Measurements from ENCODE around the gene CENPX. TPM values are rescaled to one million over a fixed set of nuclear protein-coding genes. Genes with fewer than 3 reads are reported as not detected.
A peak's percentile ranks its signal among the peaks of the same experiment; 100 is the strongest.

The CENPX gene
- total RNA-seq, 1 donor from 2014 or later = 59.9 TPM

DNA sequence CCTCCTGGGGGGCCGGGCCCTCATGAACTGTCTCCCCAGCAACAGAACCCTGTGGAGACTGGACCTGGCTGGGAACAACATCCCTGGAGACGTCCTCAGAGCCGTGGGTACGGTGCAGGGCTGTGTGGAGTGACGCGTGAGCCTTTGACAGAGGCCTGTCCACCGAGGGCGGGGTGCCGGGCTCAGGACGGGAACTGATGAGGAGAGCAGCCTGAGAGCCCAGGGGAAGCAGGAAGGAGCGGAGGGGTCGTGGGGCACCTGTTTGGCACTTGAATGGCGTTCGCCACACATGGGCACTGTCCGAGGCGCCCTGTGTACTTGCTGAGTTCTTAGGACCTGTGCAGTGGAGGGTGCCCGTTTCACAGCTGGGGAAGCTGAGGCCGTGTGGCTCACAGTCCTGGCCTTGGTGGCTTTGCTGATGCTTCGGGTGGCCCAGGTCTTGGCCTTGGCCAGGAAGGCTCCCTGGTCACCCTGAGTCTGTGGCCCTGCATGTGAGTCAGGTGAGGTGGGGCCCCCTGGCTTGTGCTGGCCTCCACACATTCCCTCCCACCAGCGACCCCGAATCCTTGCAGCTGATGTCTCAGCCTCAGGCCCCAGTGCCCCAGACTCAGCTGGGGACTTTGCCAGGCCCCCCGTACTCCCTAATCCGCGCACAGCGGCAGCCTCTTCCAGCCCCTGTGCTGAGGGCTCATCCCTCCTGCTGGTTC is 2.9 kb upstream of the CENPX start:
- H3K4me3 Mint-ChIP-seq (ENCODE audit: unreplicated experiment) = no peak overlapping the region
- no peak for DNase-seq
- H3K27me3 Mint-ChIP-seq (ENCODE audit: unreplicated experiment) = peaks cover 8% of the 10 kb centered on the region
- H3K4me1 Mint-ChIP-seq (ENCODE audit: low read depth, unreplicated experiment) = peaks cover 10% of the 10 kb centered on the region
- H3K9me3 Mint-ChIP-seq (ENCODE audit: unreplicated experiment) = no peaks in the 10 kb centered on the region
- no peaks in the 10 kb centered on the region for H3K36me3 Mint-ChIP-seq (ENCODE audit: unreplicated experiment)
- TF ChIP-seq CTCF (IDR thresholded peaks at IDR 0.05; ENCODE audit: partially characterized antibody, unreplicated experiment) = no peak
- H3K27ac Mint-ChIP-seq (ENCODE audit: unreplicated experiment) = no peak overlapping the region

DNA sequence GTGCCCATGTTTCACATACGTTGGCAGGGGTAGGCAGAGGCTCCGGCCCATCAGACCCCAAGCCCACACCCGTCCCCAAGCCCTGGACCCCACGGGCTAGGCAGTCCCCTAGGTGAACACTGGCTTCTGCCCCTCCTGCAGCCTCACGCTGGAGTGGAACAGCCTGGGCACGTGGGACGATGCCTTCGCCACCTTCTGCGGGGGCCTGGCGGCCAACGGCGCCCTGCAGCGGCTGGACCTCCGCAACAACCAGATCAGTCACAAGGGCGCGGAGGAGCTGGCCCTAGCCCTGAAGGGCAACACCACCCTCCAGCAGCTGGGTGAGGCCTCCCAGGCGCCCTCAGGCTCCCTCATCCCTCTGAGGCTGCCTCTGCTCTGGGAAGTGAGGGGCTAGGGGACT is 2.2 kb upstream of the CENPX start:
- Mint-ChIP-seq H3K9me3 (ENCODE audit: unreplicated experiment) (no peaks in the 10 kb centered on the region), H3K27me3 (ENCODE audit: unreplicated experiment) (peaks cover 9% of the 10 kb centered on the region), H3K27ac (ENCODE audit: unreplicated experiment) (no peak overlapping the region), H3K36me3 (ENCODE audit: unreplicated experiment) (no peaks in the 10 kb centered on the region), H3K4me1 (ENCODE audit: low read depth, unreplicated experiment) (peaks cover 10% of the 10 kb centered on the region), H3K4me3 (ENCODE audit: unreplicated experiment) (no peak overlapping the region)
- TF ChIP-seq CTCF (IDR thresholded peaks at IDR 0.05; ENCODE audit: partially characterized antibody, unreplicated experiment) = no peak
- no peak for DNase-seq

GRCh38 chr17:82023447-82024241 is 966 bp upstream of the CENPX start:
- H3K9me3 Mint-ChIP-seq (ENCODE audit: unreplicated experiment) = peaks cover under 1% of the 10 kb centered on the region
- H3K27ac Mint-ChIP-seq (ENCODE audit: unreplicated experiment) = no peak overlapping the region
- H3K4me1 Mint-ChIP-seq (ENCODE audit: low read depth, unreplicated experiment) = peaks cover 8% of the 10 kb centered on the region
- peaks cover 6% of the 10 kb centered on the region for H3K27me3 Mint-ChIP-seq (ENCODE audit: unreplicated experiment)
- no peaks in the 10 kb centered on the region for H3K36me3 Mint-ChIP-seq (ENCODE audit: unreplicated experiment)
- DNase-seq = peak; percentile 72
- no peak for TF ChIP-seq CTCF (IDR thresholded peaks at IDR 0.05; ENCODE audit: partially characterized antibody, unreplicated experiment)
- H3K4me3 Mint-ChIP-seq (ENCODE audit: unreplicated experiment) = peak overlapping the region; percentile 82

DNA sequence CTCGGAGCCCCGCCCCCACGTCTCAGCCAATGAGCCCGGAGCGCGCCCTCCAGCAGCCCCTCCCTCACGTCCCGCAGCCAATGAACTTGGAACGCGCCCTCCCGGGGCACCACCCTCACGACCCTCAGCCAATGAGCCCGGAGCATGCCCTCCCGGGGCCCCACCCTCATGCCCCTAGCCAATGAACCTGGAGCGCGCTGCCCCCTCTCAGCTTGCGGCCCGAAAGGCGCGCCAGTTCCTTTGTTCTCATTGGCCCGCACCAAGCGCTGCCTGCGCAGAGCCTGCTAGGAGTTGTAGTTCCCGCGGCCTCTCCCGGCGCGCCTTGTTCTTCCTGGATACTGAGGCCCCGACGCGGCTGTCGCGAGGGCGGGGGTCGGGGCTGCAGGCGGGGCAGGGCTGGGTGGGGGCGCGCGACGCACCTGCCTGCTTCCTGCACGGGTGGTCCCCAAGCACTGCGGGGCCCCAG is 336 bp upstream of the CENPX start, which contains the start of gene LRRC45:
Gene LRRC45, plus strand, starts transcription at position 325 of the 466 bp plus-strand sequence. CDS start 339 bp downstream, outside the sequence.
- H3K36me3 Mint-ChIP-seq (ENCODE audit: unreplicated experiment) = no peaks in the 10 kb centered on the region
- H3K9me3 Mint-ChIP-seq (ENCODE audit: unreplicated experiment) = peaks cover 3% of the 10 kb centered on the region
- TF ChIP-seq CTCF (IDR thresholded peaks at IDR 0.05; ENCODE audit: partially characterized antibody, unreplicated experiment) = no peak
- peak within 1 kb of the TSS; percentile 86 for H3K4me3 Mint-ChIP-seq (ENCODE audit: unreplicated experiment)
- peaks cover 8% of the 10 kb centered on the region for H3K4me1 Mint-ChIP-seq (ENCODE audit: low read depth, unreplicated experiment)
- peaks cover 9% of the 10 kb centered on the region for H3K27me3 Mint-ChIP-seq (ENCODE audit: unreplicated experiment)
- peak within 1 kb of the TSS; percentile 38 for H3K27ac Mint-ChIP-seq (ENCODE audit: unreplicated experiment)
- peak; percentile 100 for DNase-seq

Data from glutamatergic neuron (in vitro differentiated cells).